Vagina (tissue), 2 donors: ENCODE results near the gene PDZK1. TPM values are rescaled to one million over a fixed set of nuclear protein-coding genes. Genes with fewer than 3 reads are reported as not detected.

Source experiments
- DNase-seq, 2 donors: peaks; one replicate each; pipeline ENCODE4 v3.0.0-alpha.2; 2017; ENCODE audit errors: extremely low spot score in 2 of 2
- H3K27ac ChIP-seq: fragments of 200-600 bp; sonication (generic); one replicate; pipeline ENCODE4 v1.5.1; 2019
- H3K27me3 ChIP-seq: fragments of 200-600 bp; sonication (generic); one replicate; pipeline ENCODE4 v1.5.1; 2019
- H3K36me3 ChIP-seq, 2 donors: fragments of 200-600 bp; sonication (generic); one replicate each; pipeline ENCODE4 v1.5.1; 2017 to 2019
- H3K4me1 ChIP-seq: fragments of 200-600 bp; sonication (generic); one replicate; pipeline ENCODE4 v1.5.1; 2019
- H3K4me3 ChIP-seq, 2 donors: fragments of 200-600 bp; sonication (generic); 1 replicate in 1 of 2; 2 replicates in 1 of 2; pipeline ENCODE4 v1.5.1; 2016 to 2019
- H3K9me3 ChIP-seq: fragments of 200-600 bp; sonication (generic); one replicate; pipeline ENCODE4 v1.5.1; 2019
- POLR2A ChIP-seq, 2 donors: fragments of 450-650 bp; IDR thresholded peaks; one replicate each; pipeline ENCODE4 v1.6.1; 2017; ENCODE audit warnings: antibody characterized with exemption in 2 of 2, mild to moderate bottlenecking in 2 of 2, moderate library complexity in 2 of 2
- POLR2AphosphoS5 ChIP-seq, 2 donors: sonication (generic); formaldehyde crosslinking; IDR thresholded peaks; one replicate each; pipeline ENCODE4 v1.9.0; 2017; ENCODE audit warnings: antibody characterized with exemption in 2 of 2, mild to moderate bottlenecking in 2 of 2, low read depth in 1 of 2; ENCODE audit not compliant: insufficient read depth in 1 of 2
- intact Hi-C: fragments of 100-400 bp; cut with DNase I; formaldehyde crosslinking; loops from one replicate; pipeline ENCODE4 v1.15.1; 2023
- total RNA-seq: library from RNA; depleted of rRNA; stranded (reverse); fragments of >200 nt; gene quantifications from one replicate; pipeline ENCODE4 v1.2.3, GENCODE V29; 2016
- TF ChIP-seq, protein P1 (sequence below), 3 experiments: fragments of 450-650 bp in 2 of 3; fragments of 200-600 bp in 1 of 3; sonication (generic) in 1 of 3; IDR thresholded peaks; one replicate each; pipeline ENCODE4 v1.5.1; 2017 to 2019; ENCODE audit warnings: antibody characterized with exemption in 3 of 3, mild to moderate bottlenecking in 2 of 3, moderate library complexity in 2 of 3

The PDZK1 gene
- 0.49 TPM for total RNA-seq

DNA sequence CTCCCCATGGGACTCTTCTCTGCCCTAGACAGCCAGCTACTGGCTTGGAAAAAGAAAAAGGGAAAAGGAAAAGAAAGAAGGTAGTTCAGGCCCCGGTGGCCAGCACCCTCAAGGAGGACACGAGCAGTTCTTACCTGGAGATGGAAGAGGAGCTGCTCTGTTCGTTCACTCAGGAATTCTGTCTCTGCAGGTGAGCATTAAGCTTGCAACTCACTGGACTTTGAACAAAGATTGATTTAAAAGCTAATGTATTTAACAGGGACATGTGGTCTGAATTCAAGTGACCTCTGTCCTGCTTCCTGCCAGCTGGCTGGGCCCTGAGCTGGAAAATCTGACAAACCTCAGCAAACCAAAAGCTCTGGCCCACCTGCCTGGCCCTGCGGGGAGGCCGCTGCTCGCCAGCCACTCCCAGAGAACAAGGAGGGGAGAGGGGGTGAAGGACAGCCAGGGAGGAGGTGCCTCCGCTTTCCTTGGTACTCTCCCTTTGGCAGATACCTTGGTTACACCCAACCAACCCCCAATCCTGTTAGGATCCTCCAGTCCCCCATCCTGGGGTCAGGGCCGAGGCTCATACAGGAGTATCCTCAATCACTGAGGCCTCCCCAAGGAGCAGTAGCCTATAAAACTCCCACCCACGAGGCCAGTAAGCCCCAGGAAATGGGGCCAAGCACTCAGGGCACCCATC is at the start of gene PDZK1:
PDZK1 (minus strand) TSS at position 186 of the 685 bp plus-strand sequence. CDS start 19,347 bp downstream, outside the sequence.
- Histone ChIP-seq H3K36me3 (no peaks in the 10 kb centered on the region), H3K4me3 (no peak within 1 kb of the TSS), H3K27ac (no peak within 1 kb of the TSS), H3K4me1 (no peaks in the 10 kb centered on the region), H3K27me3 (no peaks in the 10 kb centered on the region), H3K9me3 (no peaks in the 10 kb centered on the region)
- no peak for TF ChIP-seq POLR2AphosphoS5 (IDR thresholded peaks at IDR 0.05; ENCODE audit: insufficient read depth in 1 of 2, low read depth in 1 of 2)
- TF ChIP-seq, protein P1, sequence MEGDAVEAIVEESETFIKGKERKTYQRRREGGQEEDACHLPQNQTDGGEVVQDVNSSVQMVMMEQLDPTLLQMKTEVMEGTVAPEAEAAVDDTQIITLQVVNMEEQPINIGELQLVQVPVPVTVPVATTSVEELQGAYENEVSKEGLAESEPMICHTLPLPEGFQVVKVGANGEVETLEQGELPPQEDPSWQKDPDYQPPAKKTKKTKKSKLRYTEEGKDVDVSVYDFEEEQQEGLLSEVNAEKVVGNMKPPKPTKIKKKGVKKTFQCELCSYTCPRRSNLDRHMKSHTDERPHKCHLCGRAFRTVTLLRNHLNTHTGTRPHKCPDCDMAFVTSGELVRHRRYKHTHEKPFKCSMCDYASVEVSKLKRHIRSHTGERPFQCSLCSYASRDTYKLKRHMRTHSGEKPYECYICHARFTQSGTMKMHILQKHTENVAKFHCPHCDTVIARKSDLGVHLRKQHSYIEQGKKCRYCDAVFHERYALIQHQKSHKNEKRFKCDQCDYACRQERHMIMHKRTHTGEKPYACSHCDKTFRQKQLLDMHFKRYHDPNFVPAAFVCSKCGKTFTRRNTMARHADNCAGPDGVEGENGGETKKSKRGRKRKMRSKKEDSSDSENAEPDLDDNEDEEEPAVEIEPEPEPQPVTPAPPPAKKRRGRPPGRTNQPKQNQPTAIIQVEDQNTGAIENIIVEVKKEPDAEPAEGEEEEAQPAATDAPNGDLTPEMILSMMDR (IDR thresholded peaks at IDR 0.05): no peak
- TF ChIP-seq POLR2A (IDR thresholded peaks at IDR 0.05): no peak
- intact Hi-C loops: no loop called here
- DNase-seq: no peak

DNA sequence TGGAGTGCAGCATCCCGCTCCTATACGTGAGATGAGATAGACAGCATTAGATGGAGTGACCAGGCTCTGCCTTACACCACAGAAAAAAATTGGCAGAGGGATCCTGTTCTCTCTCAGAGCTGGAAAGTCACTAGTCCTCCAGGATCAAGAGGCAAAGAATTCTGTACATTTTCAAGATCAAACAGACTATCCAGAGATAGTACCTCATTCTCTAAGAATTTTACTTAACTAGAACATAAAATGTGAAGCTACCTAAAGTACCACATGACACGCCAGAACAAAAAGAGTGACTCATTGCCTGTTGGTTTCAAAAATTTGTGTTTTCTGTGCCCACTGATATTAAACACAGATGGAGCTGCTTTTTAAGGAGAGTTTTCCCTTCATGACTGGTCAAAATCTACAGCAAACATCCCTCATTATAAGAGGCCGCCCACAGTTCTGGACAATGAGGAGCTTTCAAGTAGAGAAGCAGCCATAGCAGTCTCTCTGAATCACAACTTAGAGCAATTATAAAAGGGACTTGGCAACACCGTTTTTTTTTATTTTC is 44.4 kb upstream of the PDZK1 start:
- intact Hi-C loops: no loop called here
- Histone ChIP-seq H3K27me3 (no peaks in the 10 kb centered on the region), H3K4me1 (peaks cover 6% of the 10 kb centered on the region), H3K36me3 (peaks cover 0 to 29% of the 10 kb centered on the region in 2 donors), H3K4me3 (no peak overlapping the region), H3K9me3 (no peaks in the 10 kb centered on the region), H3K27ac (peak overlapping the region; percentile 51)
- no peak for TF ChIP-seq POLR2A (IDR thresholded peaks at IDR 0.05)
- TF ChIP-seq, protein P1 (IDR thresholded peaks at IDR 0.05): no peak
- TF ChIP-seq POLR2AphosphoS5 (IDR thresholded peaks at IDR 0.05; ENCODE audit: insufficient read depth in 1 of 2, low read depth in 1 of 2): no peak
- no peak for DNase-seq

DNA sequence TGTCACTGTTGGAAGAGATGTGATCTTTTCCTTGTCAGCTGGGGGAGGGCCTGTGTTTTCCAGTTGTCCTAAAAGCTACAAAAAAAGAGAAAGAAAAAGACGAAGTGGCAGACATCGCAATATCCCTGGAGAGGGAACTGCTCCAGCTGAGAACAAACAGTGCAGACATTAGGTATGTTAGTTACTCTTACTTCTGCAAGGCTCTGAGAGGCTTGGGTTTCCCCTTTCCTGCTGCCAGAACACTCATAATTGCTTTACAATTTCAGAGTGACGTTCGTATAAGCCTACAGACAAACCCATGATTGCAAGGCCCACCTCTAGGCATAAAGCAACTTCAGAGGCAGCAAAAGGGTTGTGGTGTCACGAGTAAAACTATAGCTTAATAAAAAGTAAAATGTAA is 43.3 kb upstream of the PDZK1 start:
- TF ChIP-seq POLR2A (IDR thresholded peaks at IDR 0.05): no peak
- H3K4me1 ChIP-seq: peaks cover 6% of the 10 kb centered on the region
- H3K4me3 ChIP-seq: no peak overlapping the region
- intact Hi-C loops: no loop called here
- no peaks in the 10 kb centered on the region for H3K9me3 ChIP-seq
- H3K27ac ChIP-seq: no peak overlapping the region
- peaks cover 0 to 38% of the 10 kb centered on the region in 2 donors for H3K36me3 ChIP-seq
- no peak for DNase-seq
- H3K27me3 ChIP-seq: no peaks in the 10 kb centered on the region

- peaks cover 3% of the 10 kb centered on the region for H3K4me1 ChIP-seq
- no peak for DNase-seq
- H3K4me3 ChIP-seq: no peak overlapping the region
- intact Hi-C loops: no loop called here
- no peaks in the 10 kb centered on the region for H3K9me3 ChIP-seq
- TF ChIP-seq, protein P1 (IDR thresholded peaks at IDR 0.05): no peak
- TF ChIP-seq POLR2A (IDR thresholded peaks at IDR 0.05) (no peak), POLR2AphosphoS5 (IDR thresholded peaks at IDR 0.05; ENCODE audit: insufficient read depth in 1 of 2, low read depth in 1 of 2) (no peak)
- H3K36me3 ChIP-seq: peaks cover 0 to 55% of the 10 kb centered on the region in 2 donors
- H3K27me3 ChIP-seq: no peaks in the 10 kb centered on the region
- H3K27ac ChIP-seq: no peak overlapping the region
These were observed 40.5 kb upstream of the PDZK1 start for GRCh38 chr1:145747398-145748247.

DNA sequence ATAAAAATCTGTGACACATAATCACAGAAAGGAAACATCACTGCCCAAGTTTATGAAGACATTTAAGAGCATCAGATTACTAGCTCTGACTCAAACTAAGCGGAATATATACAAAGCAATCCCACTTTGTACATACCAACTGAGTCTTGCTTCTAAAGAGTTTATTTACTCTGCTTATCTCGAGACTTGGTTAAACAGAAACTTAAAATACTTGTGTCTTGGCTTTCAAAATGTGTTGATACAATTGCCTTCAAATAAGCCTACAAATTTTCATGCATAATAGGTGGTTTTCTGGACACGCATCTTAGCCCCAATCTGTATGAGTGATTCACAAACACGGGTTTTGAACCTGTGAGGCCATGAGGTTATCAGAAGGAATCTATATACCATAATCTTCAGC is 33.1 kb upstream of the PDZK1 start:
- TF ChIP-seq POLR2AphosphoS5 (IDR thresholded peaks at IDR 0.05; ENCODE audit: insufficient read depth in 1 of 2, low read depth in 1 of 2) (no peak), POLR2A (IDR thresholded peaks at IDR 0.05) (no peak)
- TF ChIP-seq, protein P1 (IDR thresholded peaks at IDR 0.05): no peak
- DNase-seq: no peak
- no peaks in the 10 kb centered on the region for H3K9me3 ChIP-seq

More for the DNA sequence above, 33.1 kb upstream of the PDZK1 start:
- no peaks in the 10 kb centered on the region for H3K4me1 ChIP-seq
- H3K36me3 ChIP-seq: peaks cover 0 to 38% of the 10 kb centered on the region in 2 donors
- H3K27me3 ChIP-seq: no peaks in the 10 kb centered on the region
- no peak overlapping the region for H3K4me3 ChIP-seq
- intact Hi-C loops: no loop called here
- H3K27ac ChIP-seq: no peak overlapping the region
